HEK293 (cell line): ENCODE measurements around the gene CCDC50.

Experiments used
- CTCF ChIA-PET: fragments of 350-600 bp; formaldehyde crosslinking; extraction: SDS; loops from one replicate; lab custom pipeline; 2021; ENCODE audit warnings: antibody characterized with exemption; lab: Yijun Ruan, JAX
- POLR2A ChIA-PET: fragments of 300-600 bp; formaldehyde crosslinking; extraction: SDS; loops from one replicate; lab custom pipeline; 2020; ENCODE audit warnings: antibody characterized with exemption, inconsistent platforms; lab: Yijun Ruan, JAX
- H3K27ac ChIP-seq: fragments of 200-500 bp; sonication (Bioruptor generic); 2 replicates; pipeline ENCODE4 v1.5.1; 2014; ENCODE audit warnings: low read depth, low read length, control low read depth, inconsistent platforms; ENCODE audit errors: extremely low read depth
- H3K36me3 ChIP-seq, 2 experiments: fragments of 200-500 bp in 1 of 2; sonication (Bioruptor generic) in 1 of 2; 1 replicate in 1 of 2; 2 replicates in 1 of 2; pipeline ENCODE4 v1.5.1; 2014 to 2017; ENCODE audit warnings: inconsistent platforms in 2 of 2, low read length in 2 of 2; ENCODE audit not compliant: control insufficient read depth in 2 of 2, insufficient read depth in 1 of 2
- H3K4me1 ChIP-seq: fragments of 200-500 bp; sonication (Bioruptor generic); 2 replicates; pipeline ENCODE4 v1.5.1; 2014; ENCODE audit warnings: mild to moderate bottlenecking, low read length, inconsistent platforms; ENCODE audit not compliant: control insufficient read depth, insufficient read depth
- H3K4me3 ChIP-seq: 2 replicates; pipeline ENCODE4 v1.5.1; 2011; ENCODE audit warnings: low read depth, mild to moderate bottlenecking, control low read depth, low read length, moderate library complexity
- H3K9me3 ChIP-seq: fragments of 200-500 bp; sonication (Bioruptor generic); 2 replicates; pipeline ENCODE4 v1.5.1; 2014; ENCODE audit warnings: low read depth, low read length, inconsistent platforms; ENCODE audit not compliant: control insufficient read depth, insufficient read depth
- FEZF1 ChIP-seq: fragments of 450-650 bp; formaldehyde crosslinking; IDR thresholded peaks from 2 replicates; pipeline ENCODE4 v1.5.1; 2016; ENCODE audit warnings: missing biosample characterization, missing genetic modification characterization
- IKZF3 ChIP-seq: fragments of 450-650 bp; IDR thresholded peaks from 2 replicates; pipeline ENCODE4 v1.5.0; 2018; ENCODE audit warnings: missing biosample characterization, mild to moderate bottlenecking, missing genetic modification characterization, moderate library complexity
- KLF1 ChIP-seq: fragments of 450-650 bp; formaldehyde crosslinking; IDR thresholded peaks from 2 replicates; pipeline ENCODE4 v1.5.1; 2016; ENCODE audit warnings: missing biosample characterization, missing genetic modification characterization
- KLF16 ChIP-seq: fragments of 450-650 bp; formaldehyde crosslinking; IDR thresholded peaks from 2 replicates; pipeline ENCODE4 v1.5.1; 2017; ENCODE audit warnings: missing biosample characterization, missing genetic modification characterization
- KLF8 ChIP-seq: fragments of 450-650 bp; formaldehyde crosslinking; IDR thresholded peaks from 2 replicates; pipeline ENCODE4 v1.5.1; 2016; ENCODE audit warnings: missing biosample characterization, missing genetic modification characterization
- MYNN ChIP-seq: fragments of 450-650 bp; formaldehyde crosslinking; IDR thresholded peaks from 2 replicates; pipeline ENCODE4 v1.5.1; 2016; ENCODE audit warnings: missing biosample characterization, missing genetic modification characterization, borderline replicate concordance
- OVOL3 ChIP-seq: fragments of 450-650 bp; formaldehyde crosslinking; IDR thresholded peaks from 2 replicates; pipeline ENCODE4 v1.5.1; 2016; ENCODE audit warnings: missing biosample characterization, missing genetic modification characterization
- TCF7L2 ChIP-seq: IDR thresholded peaks from 2 replicates; pipeline ENCODE4 v1.6.1; 2011; ENCODE audit warnings: low read depth, mild to moderate bottlenecking, inconsistent platforms, low read length, moderate library complexity, borderline replicate concordance
- ZBTB20 ChIP-seq: fragments of 450-650 bp; formaldehyde crosslinking; IDR thresholded peaks from 2 replicates; pipeline ENCODE4 v1.5.1; 2016; ENCODE audit warnings: missing biosample characterization, missing genetic modification characterization
- ZFP3 ChIP-seq: fragments of 450-650 bp; formaldehyde crosslinking; IDR thresholded peaks from 2 replicates; pipeline ENCODE4 v1.5.1; 2016; ENCODE audit warnings: low read depth, missing biosample characterization, missing genetic modification characterization
- ZNF138 ChIP-seq: fragments of 450-650 bp; formaldehyde crosslinking; IDR thresholded peaks from 2 replicates; pipeline ENCODE4 v1.5.1; 2016; ENCODE audit warnings: missing biosample characterization, missing genetic modification characterization, borderline replicate concordance
- ZNF146 ChIP-seq: fragments of 450-650 bp; formaldehyde crosslinking; IDR thresholded peaks from 2 replicates; pipeline ENCODE4 v1.5.1; 2016; ENCODE audit warnings: missing biosample characterization, missing genetic modification characterization
- ZNF223 ChIP-seq: fragments of 450-650 bp; formaldehyde crosslinking; IDR thresholded peaks from 2 replicates; pipeline ENCODE4 v1.5.1; 2016; ENCODE audit warnings: missing biosample characterization, missing genetic modification characterization
- ZNF274 ChIP-seq, 2 experiments: fragments of 200-500 bp in 1 of 2; fragments of 450-650 bp in 1 of 2; sonication (Bioruptor generic) in 1 of 2; formaldehyde crosslinking in 1 of 2; IDR thresholded peaks; 2 replicates each; pipeline versions ENCODE4 v1.5.1 to v1.6.1; 2014 to 2016; ENCODE audit warnings: borderline replicate concordance in 1 of 2, inconsistent platforms in 1 of 2, low read length in 1 of 2, missing biosample characterization in 1 of 2, missing genetic modification characterization in 1 of 2
- ZNF324 ChIP-seq: fragments of 450-650 bp; formaldehyde crosslinking; IDR thresholded peaks from 2 replicates; pipeline ENCODE4 v1.5.1; 2016; ENCODE audit warnings: missing biosample characterization, missing genetic modification characterization
- ZNF335 ChIP-seq: fragments of 450-650 bp; formaldehyde crosslinking; conservative IDR thresholded peaks from 2 replicates; pipeline ENCODE4 v1.5.1; 2016; ENCODE audit warnings: missing biosample characterization, missing genetic modification characterization
- ZNF366 ChIP-seq: fragments of 450-650 bp; formaldehyde crosslinking; conservative IDR thresholded peaks from 2 replicates; pipeline ENCODE4 v1.5.1; 2016; ENCODE audit warnings: missing biosample characterization, missing genetic modification characterization
- ZNF37A ChIP-seq: fragments of 450-650 bp; IDR thresholded peaks from 2 replicates; pipeline ENCODE4 v1.5.1; 2018; ENCODE audit warnings: missing biosample characterization, missing genetic modification characterization
- ZNF501 ChIP-seq: fragments of 450-650 bp; formaldehyde crosslinking; IDR thresholded peaks from 2 replicates; pipeline ENCODE4 v1.5.1; 2016; ENCODE audit warnings: missing biosample characterization, missing genetic modification characterization
- ZNF544 ChIP-seq: fragments of 450-650 bp; formaldehyde crosslinking; IDR thresholded peaks from 2 replicates; pipeline ENCODE4 v1.5.0; 2017; ENCODE audit warnings: missing biosample characterization, missing genetic modification characterization
- ZNF664 ChIP-seq: fragments of 450-650 bp; formaldehyde crosslinking; IDR thresholded peaks from 2 replicates; pipeline ENCODE4 v1.5.1; 2016; ENCODE audit warnings: missing biosample characterization, missing genetic modification characterization
- TF ChIP-seq, protein P1 (sequence below): fragments of 450-650 bp; formaldehyde crosslinking; IDR thresholded peaks from 2 replicates; pipeline ENCODE4 v1.5.1; 2017; ENCODE audit warnings: missing biosample characterization, missing genetic modification characterization
- TF ChIP-seq, protein P2 (sequence below): fragments of 450-650 bp; formaldehyde crosslinking; IDR thresholded peaks from 2 replicates; pipeline ENCODE4; 2016; ENCODE audit warnings: missing biosample characterization, missing genetic modification characterization
- TF ChIP-seq, protein P3 (sequence below): fragments of 450-650 bp; formaldehyde crosslinking; IDR thresholded peaks from 2 replicates; pipeline ENCODE4 v1.5.1; 2016; ENCODE audit warnings: missing biosample characterization, missing genetic modification characterization
- TF ChIP-seq, protein P4 (sequence below): fragments of 450-650 bp; formaldehyde crosslinking; IDR thresholded peaks from 2 replicates; pipeline ENCODE4 v1.5.0; 2017; ENCODE audit warnings: missing biosample characterization, missing genetic modification characterization, borderline replicate concordance
- TF ChIP-seq, protein P5 (sequence below): fragments of 450-650 bp; formaldehyde crosslinking; IDR thresholded peaks from 2 replicates; pipeline ENCODE4 v1.5.1; 2016; ENCODE audit warnings: missing biosample characterization, missing genetic modification characterization

Gene CCDC50

DNA sequence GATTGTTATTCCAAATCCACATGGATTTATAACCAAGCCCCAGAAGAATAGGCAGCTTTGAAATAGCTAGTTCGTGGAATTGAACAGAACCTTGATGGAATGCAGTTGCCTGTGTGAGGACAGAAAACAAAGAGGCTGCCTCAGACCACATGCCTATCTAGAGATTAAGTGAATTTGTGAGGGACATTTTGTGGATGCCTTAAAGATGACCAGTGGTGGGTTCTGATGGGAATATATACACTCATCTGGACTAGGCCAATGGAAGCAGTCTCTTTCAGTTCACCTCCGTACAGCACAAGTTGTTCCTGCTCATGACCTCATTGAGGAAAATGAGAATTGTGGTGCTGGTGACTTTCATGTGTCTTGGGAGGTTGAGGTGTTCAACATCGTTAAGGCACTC is 68.6 kb downstream of the CCDC50 start:
- TF ChIP-seq KLF8 (tag by site-specific recombination) (no peak), ZNF366 (tag by site-specific recombination) (no peak), ZNF138 (no peak), ZBTB20 (tag by site-specific recombination) (no peak), ZNF664 (tag by site-specific recombination) (no peak), ZNF544 (tag by site-specific recombination) (no peak), TCF7L2 (no peak), KLF16 (tag by site-specific recombination) (no peak)
- TF ChIP-seq, protein P1, sequence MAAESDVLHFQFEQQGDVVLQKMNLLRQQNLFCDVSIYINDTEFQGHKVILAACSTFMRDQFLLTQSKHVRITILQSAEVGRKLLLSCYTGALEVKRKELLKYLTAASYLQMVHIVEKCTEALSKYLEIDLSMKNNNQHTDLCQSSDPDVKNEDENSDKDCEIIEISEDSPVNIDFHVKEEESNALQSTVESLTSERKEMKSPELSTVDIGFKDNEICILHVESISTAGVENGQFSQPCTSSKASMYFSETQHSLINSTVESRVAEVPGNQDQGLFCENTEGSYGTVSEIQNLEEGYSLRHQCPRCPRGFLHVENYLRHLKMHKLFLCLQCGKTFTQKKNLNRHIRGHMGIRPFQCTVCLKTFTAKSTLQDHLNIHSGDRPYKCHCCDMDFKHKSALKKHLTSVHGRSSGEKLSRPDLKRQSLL = no peak
- TF ChIP-seq, protein P2, sequence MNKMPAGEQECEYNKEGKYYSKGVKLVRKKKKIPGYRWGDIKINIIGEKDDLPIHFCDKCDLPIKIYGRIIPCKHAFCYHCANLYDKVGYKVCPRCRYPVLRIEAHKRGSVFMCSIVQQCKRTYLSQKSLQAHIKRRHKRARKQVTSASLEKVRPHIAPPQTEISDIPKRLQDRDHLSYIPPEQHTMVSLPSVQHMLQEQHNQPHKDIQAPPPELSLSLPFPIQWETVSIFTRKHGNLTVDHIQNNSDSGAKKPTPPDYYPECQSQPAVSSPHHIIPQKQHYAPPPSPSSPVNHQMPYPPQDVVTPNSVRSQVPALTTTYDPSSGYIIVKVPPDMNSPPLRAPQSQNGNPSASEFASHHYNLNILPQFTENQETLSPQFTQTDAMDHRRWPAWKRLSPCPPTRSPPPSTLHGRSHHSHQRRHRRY (tag by site-specific recombination) = no peak
- TF ChIP-seq, protein P3, sequence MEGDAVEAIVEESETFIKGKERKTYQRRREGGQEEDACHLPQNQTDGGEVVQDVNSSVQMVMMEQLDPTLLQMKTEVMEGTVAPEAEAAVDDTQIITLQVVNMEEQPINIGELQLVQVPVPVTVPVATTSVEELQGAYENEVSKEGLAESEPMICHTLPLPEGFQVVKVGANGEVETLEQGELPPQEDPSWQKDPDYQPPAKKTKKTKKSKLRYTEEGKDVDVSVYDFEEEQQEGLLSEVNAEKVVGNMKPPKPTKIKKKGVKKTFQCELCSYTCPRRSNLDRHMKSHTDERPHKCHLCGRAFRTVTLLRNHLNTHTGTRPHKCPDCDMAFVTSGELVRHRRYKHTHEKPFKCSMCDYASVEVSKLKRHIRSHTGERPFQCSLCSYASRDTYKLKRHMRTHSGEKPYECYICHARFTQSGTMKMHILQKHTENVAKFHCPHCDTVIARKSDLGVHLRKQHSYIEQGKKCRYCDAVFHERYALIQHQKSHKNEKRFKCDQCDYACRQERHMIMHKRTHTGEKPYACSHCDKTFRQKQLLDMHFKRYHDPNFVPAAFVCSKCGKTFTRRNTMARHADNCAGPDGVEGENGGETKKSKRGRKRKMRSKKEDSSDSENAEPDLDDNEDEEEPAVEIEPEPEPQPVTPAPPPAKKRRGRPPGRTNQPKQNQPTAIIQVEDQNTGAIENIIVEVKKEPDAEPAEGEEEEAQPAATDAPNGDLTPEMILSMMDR (tag by site-specific recombination) = no peak
- CTCF ChIA-PET = no interaction called here
- POLR2A ChIA-PET = no interaction called here

DNA sequence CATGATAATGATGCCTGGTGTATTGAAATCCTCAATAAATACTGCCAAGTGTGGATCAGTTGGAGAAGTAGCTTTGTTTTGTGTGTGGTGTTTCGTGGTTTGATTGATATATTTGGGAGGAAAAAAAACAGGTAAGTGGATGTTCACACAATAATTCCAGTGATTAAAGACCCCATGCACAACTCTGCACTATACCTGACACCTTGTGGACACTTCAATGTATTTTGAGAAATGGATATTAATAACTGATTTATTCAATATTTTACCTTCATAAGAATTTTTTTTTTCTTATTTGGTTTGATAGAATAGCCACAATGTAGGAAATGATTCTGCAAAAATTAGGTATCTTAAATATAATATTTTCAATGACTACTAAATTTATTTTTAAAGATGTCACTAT is 69.4 kb downstream of the CCDC50 start:
- TF ChIP-seq ZNF274 (IDR thresholded peaks at IDR 0.05; ENCODE audit: low read length) = no peak
- TF ChIP-seq ZNF274 (tag by site-specific recombination; IDR thresholded peaks at IDR 0.05; ENCODE audit: borderline replicate concordance) = no peak
- TF ChIP-seq FEZF1 (tag by site-specific recombination) = no peak
- no peak for TF ChIP-seq ZNF335 (tag by site-specific recombination)
- TF ChIP-seq ZNF37A = no peak
- TF ChIP-seq ZNF324 (tag by site-specific recombination) = no peak
- no peak for TF ChIP-seq ZNF146 (tag by site-specific recombination)
- TF ChIP-seq, protein P4, sequence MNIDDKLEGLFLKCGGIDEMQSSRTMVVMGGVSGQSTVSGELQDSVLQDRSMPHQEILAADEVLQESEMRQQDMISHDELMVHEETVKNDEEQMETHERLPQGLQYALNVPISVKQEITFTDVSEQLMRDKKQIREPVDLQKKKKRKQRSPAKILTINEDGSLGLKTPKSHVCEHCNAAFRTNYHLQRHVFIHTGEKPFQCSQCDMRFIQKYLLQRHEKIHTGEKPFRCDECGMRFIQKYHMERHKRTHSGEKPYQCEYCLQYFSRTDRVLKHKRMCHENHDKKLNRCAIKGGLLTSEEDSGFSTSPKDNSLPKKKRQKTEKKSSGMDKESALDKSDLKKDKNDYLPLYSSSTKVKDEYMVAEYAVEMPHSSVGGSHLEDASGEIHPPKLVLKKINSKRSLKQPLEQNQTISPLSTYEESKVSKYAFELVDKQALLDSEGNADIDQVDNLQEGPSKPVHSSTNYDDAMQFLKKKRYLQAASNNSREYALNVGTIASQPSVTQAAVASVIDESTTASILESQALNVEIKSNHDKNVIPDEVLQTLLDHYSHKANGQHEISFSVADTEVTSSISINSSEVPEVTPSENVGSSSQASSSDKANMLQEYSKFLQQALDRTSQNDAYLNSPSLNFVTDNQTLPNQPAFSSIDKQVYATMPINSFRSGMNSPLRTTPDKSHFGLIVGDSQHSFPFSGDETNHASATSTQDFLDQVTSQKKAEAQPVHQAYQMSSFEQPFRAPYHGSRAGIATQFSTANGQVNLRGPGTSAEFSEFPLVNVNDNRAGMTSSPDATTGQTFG (tag by site-specific recombination) = no peak
- no peak for TF ChIP-seq OVOL3 (tag by site-specific recombination)
- TF ChIP-seq IKZF3 (tag by site-specific recombination) = no peak
- no peak for TF ChIP-seq ZNF501 (tag by site-specific recombination)
- no peak for TF ChIP-seq KLF1 (tag by site-specific recombination)
- TF ChIP-seq ZNF223 = no peak
- no peak for TF ChIP-seq MYNN
- TF ChIP-seq, protein P5, sequence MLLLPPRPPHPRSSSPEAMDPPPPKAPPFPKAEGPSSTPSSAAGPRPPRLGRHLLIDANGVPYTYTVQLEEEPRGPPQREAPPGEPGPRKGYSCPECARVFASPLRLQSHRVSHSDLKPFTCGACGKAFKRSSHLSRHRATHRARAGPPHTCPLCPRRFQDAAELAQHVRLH (tag by site-specific recombination) = no peak
- no peak for TF ChIP-seq ZFP3 (tag by site-specific recombination)
- no peak for TF ChIP-seq ZNF366 (tag by site-specific recombination)
- H3K4me1 ChIP-seq = no peaks in the 10 kb centered on the region
- H3K9me3 ChIP-seq = no peaks in the 10 kb centered on the region
- H3K27ac ChIP-seq = no peak overlapping the region
- H3K36me3 ChIP-seq = peaks cover 0 to 35% of the 10 kb centered on the region in 2 experiments; a peak in 1 of 3 replicates
- H3K4me3 ChIP-seq = no peak overlapping the region
- POLR2A ChIA-PET = no interaction called here
- CTCF ChIA-PET = no interaction called here

More for the DNA sequence above, 68.6 kb downstream of the CCDC50 start:
- no peak overlapping the region for H3K4me3 ChIP-seq
- H3K36me3 ChIP-seq = peaks cover 0 to 37% of the 10 kb centered on the region in 2 experiments; a peak in 1 of 3 replicates
- no peaks in the 10 kb centered on the region for H3K4me1 ChIP-seq
- H3K9me3 ChIP-seq = no peaks in the 10 kb centered on the region
- H3K27ac ChIP-seq = no peak overlapping the region
